Peyer's patch (tissue), 4 donors: ENCODE results near the gene SCN3B.

Source experiments
- CTCF ChIP-seq, 6 experiments: fragments of 450-650 bp in 4 of 6; fragments of 200-600 bp in 2 of 6; sonication (generic) in 1 of 6; IDR thresholded peaks; one replicate each; pipeline ENCODE4 v1.5.1; 2017 to 2019; ENCODE audit warnings: antibody characterized with exemption in 6 of 6, mild to moderate bottlenecking in 3 of 6, moderate library complexity in 1 of 6
- POLR2A ChIP-seq, 2 donors: fragments of 450-650 bp; IDR thresholded peaks; one replicate each; pipeline ENCODE4 v1.5.1; 2017; ENCODE audit warnings: antibody characterized with exemption in 2 of 2, mild to moderate bottlenecking in 2 of 2, moderate library complexity in 2 of 2

DNA sequence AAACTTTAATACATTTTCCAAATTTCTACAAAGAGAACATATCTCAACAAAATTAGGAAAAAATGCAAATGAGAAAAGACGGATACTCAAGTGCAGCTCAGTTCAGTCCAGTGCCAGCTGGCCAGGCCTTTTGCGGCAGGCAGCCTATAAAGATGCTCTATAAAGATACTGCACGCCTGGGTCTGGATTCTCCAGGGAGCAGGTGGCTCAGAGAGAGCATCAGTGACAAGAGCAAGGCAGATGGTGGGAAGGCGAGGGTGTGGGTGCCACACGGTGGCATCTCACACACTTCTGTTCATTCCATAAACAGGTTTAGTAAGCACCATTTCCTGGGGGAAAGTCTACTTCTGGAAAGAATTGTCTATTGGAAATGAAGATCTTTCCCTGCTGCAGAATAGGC, 18.1 kb upstream of the SCN3B start:
- TF ChIP-seq CTCF (IDR thresholded peaks at IDR 0.05) = no peak
- no peak for TF ChIP-seq POLR2A (IDR thresholded peaks at IDR 0.05)
